ENCODE results near the gene ATP13A4. TPM values are rescaled to one million over a fixed set of nuclear protein-coding genes. Genes with fewer than 3 reads are reported as not detected.

ATP13A4 gene
- total and polyA plus RNA-seq, 8 donors: 0.46 to 42.6 (median 17.0) TPM

- intact Hi-C loops (cut with DNase I; ENCODE audit: low total_unique reads): no loop called here
These were observed 167.1 kb downstream of the ATP13A4 start for GRCh38 chr3:193387596-193387995.

GRCh38 chr3:193378706-193379105, 176.0 kb downstream of the ATP13A4 start, which contains the start of gene ATP13A5:
Gene ATP13A5 (minus strand): TSS chr3:193378753. CDS start chr3:193378725, 28 bp downstream.
- Histone ChIP-seq H3K27me3 (peaks cover 0 to 4% (median 0%) of the 10 kb centered on the region in 3 donors), H3K4me1 (no peaks in the 10 kb centered on the region), H3K4me3 (no peak within 1 kb of the TSS), H3K9me3 (no peaks in the 10 kb centered on the region), H3K27ac (no peak within 1 kb of the TSS), H3K36me3 (no peaks in the 10 kb centered on the region)
- TF ChIP-seq EP300 (IDR thresholded peaks at IDR 0.05) (no peak), CTCF (IDR thresholded peaks at IDR 0.05) (no peak), POLR2A (IDR thresholded peaks at IDR 0.05) (no peak), POLR2AphosphoS5 (IDR thresholded peaks at IDR 0.05) (no peak)
- WGBS, 5 donors: 36 to 47% (median 39%) methylated on average over 6 of the region's 6 CpGs
- intact Hi-C loops (cut with DNase I; ENCODE audit: low total_unique reads): no loop called here
- DNase-seq: no peak

More at GRCh38 chr3:193387596-193387995, 167.1 kb downstream of the ATP13A4 start:
- no peak for DNase-seq
- Histone ChIP-seq H3K4me3 (no peak overlapping the region), H3K27me3 (peaks cover 0 to 6% (median 0%) of the 10 kb centered on the region in 3 donors), H3K36me3 (no peaks in the 10 kb centered on the region), H3K27ac (no peak overlapping the region), H3K4me1 (no peaks in the 10 kb centered on the region), H3K9me3 (no peaks in the 10 kb centered on the region)
- TF ChIP-seq POLR2A (IDR thresholded peaks at IDR 0.05) (no peak), EP300 (IDR thresholded peaks at IDR 0.05) (no peak), CTCF (IDR thresholded peaks at IDR 0.05) (no peak), POLR2AphosphoS5 (IDR thresholded peaks at IDR 0.05) (no peak)
- WGBS, 5 donors: 40 to 60% (median 54%) methylated on average over 2 of the region's 2 CpGs

GRCh38 chr3:193377591-193377990, 177.1 kb downstream of the ATP13A4 start:
- no peaks in the 10 kb centered on the region for H3K36me3 ChIP-seq
- H3K4me1 ChIP-seq: no peaks in the 10 kb centered on the region
- no peak for DNase-seq
- H3K27me3 ChIP-seq: peaks cover 0 to 5% (median 0%) of the 10 kb centered on the region in 3 donors
- TF ChIP-seq CTCF (IDR thresholded peaks at IDR 0.05) (no peak), POLR2A (IDR thresholded peaks at IDR 0.05) (no peak), POLR2AphosphoS5 (IDR thresholded peaks at IDR 0.05) (no peak), EP300 (IDR thresholded peaks at IDR 0.05) (no peak)
- H3K9me3 ChIP-seq: no peaks in the 10 kb centered on the region
- intact Hi-C loops (cut with DNase I; ENCODE audit: low total_unique reads): no loop called here
- H3K27ac ChIP-seq: no peak overlapping the region
- H3K4me3 ChIP-seq: no peak overlapping the region
- WGBS, 5 donors: 40 to 53% (median 50%) methylated on average over 2 of the region's 2 CpGs

- TF ChIP-seq EP300 (IDR thresholded peaks at IDR 0.05): no peak
- no peak for TF ChIP-seq CTCF (IDR thresholded peaks at IDR 0.05)
- TF ChIP-seq POLR2A (IDR thresholded peaks at IDR 0.05): no peak
- no peak for TF ChIP-seq POLR2AphosphoS5 (IDR thresholded peaks at IDR 0.05)
- H3K9me3 ChIP-seq: no peaks in the 10 kb centered on the region
- intact Hi-C loops (cut with DNase I; ENCODE audit: low total_unique reads): no loop called here
- H3K27me3 ChIP-seq: peaks cover 0 to 5% (median 0%) of the 10 kb centered on the region in 3 donors
- no peak for DNase-seq
- no peak overlapping the region for H3K4me3 ChIP-seq
- H3K36me3 ChIP-seq: no peaks in the 10 kb centered on the region
- no peaks in the 10 kb centered on the region for H3K4me1 ChIP-seq
- WGBS, 5 donors: 86 to 95% (median 91%) methylated on average over 8 of the region's 8 CpGs
- no peak overlapping the region for H3K27ac ChIP-seq
These were observed 179.1 kb downstream of the ATP13A4 start for GRCh38 chr3:193375614-193376013.
